Activated CD8-positive, alpha-beta T cell treated with anti-CD3 and anti-CD28 coated beads for 36 hours (primary cell): ENCODE measurements around the gene COMMD1. TPM values are rescaled to one million over a fixed set of nuclear protein-coding genes. Genes with fewer than 3 reads are reported as not detected.

Experiments
- ATAC-seq: fragments of 200-7000 bp; cut with Tn5 transposase; one replicate; pipeline ENCODE4 v1.10.0; 2021; ENCODE audit warnings: mild to moderate bottlenecking, moderate library complexity
- CTCF ChIA-PET: fragments of 350-600 bp; sonication (Branson Sonifier 250); formaldehyde crosslinking; loops from one replicate; lab custom pipeline; 2021; ENCODE audit warnings: antibody characterized with exemption; lab: Charles Lee
- POLR2A ChIA-PET: fragments of 350-600 bp; sonication (Branson Sonifier 250); formaldehyde crosslinking; loops from one replicate; lab custom pipeline; 2021; ENCODE audit warnings: antibody characterized with exemption; lab: Charles Lee
- DNase-seq: peaks from one replicate; pipeline ENCODE4 v3.0.0-alpha.2; 2020
- H3K27ac Mint-ChIP-seq: one replicate; pipeline ENCODE4 v1.8.0; 2021; ENCODE audit warnings: mild to moderate bottlenecking, mixed read lengths
- H3K27me3 Mint-ChIP-seq: one replicate; pipeline ENCODE4 v1.8.0; 2021; ENCODE audit warnings: mixed read lengths
- H3K36me3 Mint-ChIP-seq: one replicate; pipeline ENCODE4 v1.8.0; 2021; ENCODE audit warnings: low read depth, mixed read lengths
- H3K4me1 Mint-ChIP-seq: one replicate; pipeline ENCODE4 v1.8.0; 2021; ENCODE audit warnings: low read depth, mixed read lengths
- H3K4me3 Mint-ChIP-seq: one replicate; pipeline ENCODE4 v1.8.0; 2021; ENCODE audit warnings: mild to moderate bottlenecking, moderate library complexity, mixed read lengths
- H3K9me3 Mint-ChIP-seq: one replicate; pipeline ENCODE4 v1.8.0; 2021; ENCODE audit warnings: mixed read lengths
- intact Hi-C: fragments of 100-400 bp; cut with micrococcal nuclease; formaldehyde crosslinking; loops from one replicate; pipeline ENCODE4 v1.10.0; 2022
- total RNA-seq, 2 experiments: library from RNA; stranded (reverse); gene quantifications; one replicate each; pipeline ENCODE4 v1.2.3, GENCODE V29; 2021
- TF ChIP-seq, protein P1 (sequence below): fragments of 200-600 bp; IDR thresholded peaks from one replicate; pipeline ENCODE4 v1.8.0; 2022; ENCODE audit warnings: antibody characterized with exemption, mild to moderate bottlenecking

COMMD1 gene
- total RNA-seq, 2 experiments from 2014 or later, result 25.3 to 27.0 TPM

DNA sequence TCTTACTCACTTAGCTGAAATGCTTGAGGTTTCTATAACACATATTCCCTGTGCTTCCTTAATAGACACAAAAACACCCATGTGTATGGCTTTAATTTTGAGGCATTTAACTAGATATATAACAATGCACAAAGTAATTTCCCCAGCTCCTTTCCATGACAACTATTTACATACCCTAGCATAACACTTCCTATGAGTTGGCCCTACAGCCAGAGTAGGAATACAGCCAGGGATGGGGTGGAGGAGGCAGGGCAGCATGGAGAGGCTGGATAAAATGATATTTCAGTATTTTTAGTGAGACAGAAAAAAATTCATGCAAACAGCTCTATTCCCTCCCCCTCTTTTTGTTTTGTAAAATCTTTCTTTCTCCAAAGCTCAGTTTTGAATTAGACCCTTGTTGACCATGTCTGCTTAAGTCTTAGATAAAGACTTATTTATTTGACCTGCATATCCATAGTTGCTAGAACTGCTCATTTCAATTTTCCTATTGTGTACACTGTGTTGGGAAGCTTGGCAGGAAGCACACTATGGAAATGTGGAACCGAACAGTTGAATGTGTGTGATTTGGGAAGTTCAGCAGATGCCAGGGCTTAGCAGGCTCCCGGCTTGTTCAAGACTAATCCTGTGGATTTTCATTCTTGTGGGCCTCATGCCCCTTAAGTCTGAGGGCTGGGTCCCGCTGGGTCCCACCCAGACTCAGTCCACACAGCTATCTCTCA is 279.2 kb downstream of the COMMD1 start:
- Mint-ChIP-seq H3K4me1 (peaks cover 5% of the 10 kb centered on the region), H3K9me3 (no peaks in the 10 kb centered on the region), H3K27ac (no peak overlapping the region), H3K27me3 (no peaks in the 10 kb centered on the region), H3K4me3 (no peak overlapping the region), H3K36me3 (no peaks in the 10 kb centered on the region)
- TF ChIP-seq, protein P1, sequence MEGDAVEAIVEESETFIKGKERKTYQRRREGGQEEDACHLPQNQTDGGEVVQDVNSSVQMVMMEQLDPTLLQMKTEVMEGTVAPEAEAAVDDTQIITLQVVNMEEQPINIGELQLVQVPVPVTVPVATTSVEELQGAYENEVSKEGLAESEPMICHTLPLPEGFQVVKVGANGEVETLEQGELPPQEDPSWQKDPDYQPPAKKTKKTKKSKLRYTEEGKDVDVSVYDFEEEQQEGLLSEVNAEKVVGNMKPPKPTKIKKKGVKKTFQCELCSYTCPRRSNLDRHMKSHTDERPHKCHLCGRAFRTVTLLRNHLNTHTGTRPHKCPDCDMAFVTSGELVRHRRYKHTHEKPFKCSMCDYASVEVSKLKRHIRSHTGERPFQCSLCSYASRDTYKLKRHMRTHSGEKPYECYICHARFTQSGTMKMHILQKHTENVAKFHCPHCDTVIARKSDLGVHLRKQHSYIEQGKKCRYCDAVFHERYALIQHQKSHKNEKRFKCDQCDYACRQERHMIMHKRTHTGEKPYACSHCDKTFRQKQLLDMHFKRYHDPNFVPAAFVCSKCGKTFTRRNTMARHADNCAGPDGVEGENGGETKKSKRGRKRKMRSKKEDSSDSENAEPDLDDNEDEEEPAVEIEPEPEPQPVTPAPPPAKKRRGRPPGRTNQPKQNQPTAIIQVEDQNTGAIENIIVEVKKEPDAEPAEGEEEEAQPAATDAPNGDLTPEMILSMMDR, result no peak
- intact Hi-C loops, result no loop called here
- no peak for ATAC-seq
- ChIA-PET POLR2A (interaction anchor here (0.6 kb wide), 1 partner anchor 156 kb away, joined by 3 read pairs; no protein-coding TSS in a partner anchor), CTCF (interaction anchor here (1.6 kb wide), 1 partner anchor 21 kb away, joined by 5 read pairs; no protein-coding TSS in a partner anchor)
- DNase-seq, result no peak

Other genes with a start within 250 kb of the COMMD1 start
- gene FAM161A, start 51.6 kb upstream of the COMMD1 start, total RNA-seq, result 1 to 10 TPM; 6.5 to 6.6 TPM
- gene CCT4, start 17.0 kb upstream of the COMMD1 start, total RNA-seq, result 100 to 1,000 TPM; 388 to 390 TPM